Transverse colon (tissue), 4 donors: ENCODE measurements around the gene CLDN14.

ENCODE experiments used
- POLR2A ChIP-seq: fragments of 450-650 bp; IDR thresholded peaks from one replicate; pipeline ENCODE4 v1.6.1; 2016; ENCODE audit warnings: antibody characterized with exemption, mild to moderate bottlenecking, moderate library complexity
- POLR2AphosphoS5 ChIP-seq, 3 donors: sonication (generic); formaldehyde crosslinking; IDR thresholded peaks; one replicate each; pipeline ENCODE4 v1.6.1; 2016; ENCODE audit warnings: antibody characterized with exemption in 3 of 3
- TF ChIP-seq, protein P1 (sequence below), 5 experiments: fragments of 200-600 bp in 3 of 5; fragments of 450-650 bp in 2 of 5; sonication (generic) in 3 of 5; IDR thresholded peaks; 1 replicate in 2 of 5; 2 replicates in 3 of 5; pipeline ENCODE4 v1.5.1; 2016 to 2017; ENCODE audit warnings: antibody characterized with exemption in 5 of 5, inconsistent platforms in 3 of 5, mild to moderate bottlenecking in 2 of 5, moderate library complexity in 1 of 5

DNA sequence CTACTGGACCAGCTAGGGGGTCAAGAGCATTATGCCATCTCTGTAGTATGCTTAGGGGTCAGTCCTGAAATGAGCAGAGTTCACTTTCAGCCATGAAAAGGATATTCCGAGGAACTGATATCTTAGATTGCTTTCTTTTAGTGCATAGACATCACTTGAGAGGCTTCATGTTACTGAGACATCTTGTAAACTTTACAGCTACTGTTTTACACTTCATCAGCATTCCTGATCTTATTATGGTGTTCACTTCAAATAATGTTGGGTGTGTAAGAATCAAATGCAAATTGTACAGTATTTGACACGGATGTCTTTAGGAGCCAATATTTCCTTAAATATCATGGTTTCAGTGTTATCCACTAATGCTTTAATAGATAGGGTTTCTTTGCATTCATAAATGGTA, 22.4 kb upstream of the CLDN14 start:
- TF ChIP-seq, protein P1, sequence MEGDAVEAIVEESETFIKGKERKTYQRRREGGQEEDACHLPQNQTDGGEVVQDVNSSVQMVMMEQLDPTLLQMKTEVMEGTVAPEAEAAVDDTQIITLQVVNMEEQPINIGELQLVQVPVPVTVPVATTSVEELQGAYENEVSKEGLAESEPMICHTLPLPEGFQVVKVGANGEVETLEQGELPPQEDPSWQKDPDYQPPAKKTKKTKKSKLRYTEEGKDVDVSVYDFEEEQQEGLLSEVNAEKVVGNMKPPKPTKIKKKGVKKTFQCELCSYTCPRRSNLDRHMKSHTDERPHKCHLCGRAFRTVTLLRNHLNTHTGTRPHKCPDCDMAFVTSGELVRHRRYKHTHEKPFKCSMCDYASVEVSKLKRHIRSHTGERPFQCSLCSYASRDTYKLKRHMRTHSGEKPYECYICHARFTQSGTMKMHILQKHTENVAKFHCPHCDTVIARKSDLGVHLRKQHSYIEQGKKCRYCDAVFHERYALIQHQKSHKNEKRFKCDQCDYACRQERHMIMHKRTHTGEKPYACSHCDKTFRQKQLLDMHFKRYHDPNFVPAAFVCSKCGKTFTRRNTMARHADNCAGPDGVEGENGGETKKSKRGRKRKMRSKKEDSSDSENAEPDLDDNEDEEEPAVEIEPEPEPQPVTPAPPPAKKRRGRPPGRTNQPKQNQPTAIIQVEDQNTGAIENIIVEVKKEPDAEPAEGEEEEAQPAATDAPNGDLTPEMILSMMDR (IDR thresholded peaks at IDR 0.05), result no peak
- no peak for TF ChIP-seq POLR2AphosphoS5 (IDR thresholded peaks at IDR 0.05)
- no peak for TF ChIP-seq POLR2A
